GM23338 (cell line): ENCODE results near the gene RND3. TPM values are rescaled to one million over a fixed set of nuclear protein-coding genes. Genes with fewer than 3 reads are reported as not detected.

Experiments used
- ATAC-seq: fragments of 200-7000 bp; cut with Tn5 transposase; 3 replicates; pipeline ENCODE4 v1.9.1; 2020
- DNase-seq: peaks from one replicate; pipeline ENCODE4 v3.0.0-alpha.2; 2015; ENCODE audit warnings: low spot score
- H2AFZ ChIP-seq: fragments of 200-600 bp; sonication (generic); 2 replicates; pipeline ENCODE4 v1.8.0; 2016; ENCODE audit warnings: antibody characterized with exemption, mild to moderate bottlenecking, moderate library complexity
- H3F3A ChIP-seq: fragments of 200-600 bp; sonication (generic); replicated peaks from 2 replicates; pipeline ENCODE4 v1.8.0; 2017; ENCODE audit warnings: antibody characterized with exemption, mixed run types, low read depth
- H3K27ac ChIP-seq: fragments of 200-600 bp; sonication (generic); 2 replicates; pipeline ENCODE4 v1.6.1; 2016; ENCODE audit warnings: low read depth
- H3K27me3 ChIP-seq: fragments of 200-600 bp; sonication (generic); 2 replicates; pipeline ENCODE4 v1.8.0; 2016; ENCODE audit warnings: mild to moderate bottlenecking, mixed run types, moderate library complexity; ENCODE audit not compliant: insufficient read depth
- H3K36me3 ChIP-seq: fragments of 200-600 bp; sonication (generic); 2 replicates; pipeline ENCODE4 v1.8.0; 2016; ENCODE audit warnings: mild to moderate bottlenecking; ENCODE audit not compliant: insufficient read depth
- H3K4me1 ChIP-seq: fragments of 200-600 bp; sonication (generic); 2 replicates; pipeline ENCODE4 v1.8.0; 2016; ENCODE audit warnings: mild to moderate bottlenecking, moderate library complexity; ENCODE audit not compliant: insufficient read depth
- H3K4me2 ChIP-seq: fragments of 200-600 bp; sonication (generic); 2 replicates; pipeline ENCODE4 v1.7.1; 2017; ENCODE audit warnings: mixed run types
- H3K4me3 ChIP-seq: fragments of 200-600 bp; sonication (generic); 2 replicates; pipeline ENCODE4 v1.6.1; 2016; ENCODE audit warnings: mixed run types
- H3K79me2 ChIP-seq: fragments of 200-600 bp; sonication (generic); replicated peaks from 2 replicates; pipeline ENCODE4 v1.8.0; 2017; ENCODE audit warnings: mild to moderate bottlenecking; ENCODE audit not compliant: insufficient read depth
- H3K9me2 ChIP-seq: fragments of 200-600 bp; sonication (generic); 2 replicates; pipeline ENCODE4 v1.8.0; 2017; ENCODE audit not compliant: insufficient read depth
- H4K20me1 ChIP-seq: fragments of 200-600 bp; sonication (generic); replicated peaks from 2 replicates; pipeline ENCODE4 v1.8.0; 2017; ENCODE audit warnings: mild to moderate bottlenecking; ENCODE audit not compliant: insufficient read depth
- H3K27ac Mint-ChIP-seq: 2 replicates; pipeline ENCODE4 v1.8.0; 2020; ENCODE audit warnings: inconsistent platforms, mild to moderate bottlenecking, moderate library complexity, mixed read lengths
- H3K27me3 Mint-ChIP-seq: 3 replicates; pipeline ENCODE4 v1.8.0; 2022; ENCODE audit warnings: low read depth, mild to moderate bottlenecking, moderate library complexity, mixed read lengths, inconsistent platforms; ENCODE audit not compliant: insufficient read depth, poor library complexity
- H3K36me3 Mint-ChIP-seq: 3 replicates; pipeline ENCODE4 v1.8.0; 2021; ENCODE audit warnings: low read depth, mild to moderate bottlenecking, inconsistent platforms, moderate library complexity, mixed read lengths
- H3K4me1 Mint-ChIP-seq: 3 replicates; pipeline ENCODE4 v1.8.0; 2020; ENCODE audit warnings: mild to moderate bottlenecking, inconsistent platforms, mixed read lengths
- H3K4me3 Mint-ChIP-seq: 3 replicates; pipeline ENCODE4 v1.8.0; 2021; ENCODE audit warnings: moderate library complexity, mild to moderate bottlenecking, inconsistent platforms, mixed read lengths
- H3K9me3 Mint-ChIP-seq: 3 replicates; pipeline ENCODE4 v1.8.0; 2020; ENCODE audit warnings: moderate library complexity, mild to moderate bottlenecking, inconsistent platforms, mixed read lengths
- CREB1 ChIP-seq: fragments of 250-450 bp; sonication (Bioruptor Pico); IDR thresholded peaks from 2 replicates; pipeline ENCODE4 v1.5.0; 2020; ENCODE audit warnings: low read depth, mild to moderate bottlenecking, moderate library complexity
- EZH2 ChIP-seq: fragments of 200-600 bp; sonication (generic); IDR thresholded peaks from one replicate; pipeline ENCODE4 v1.8.0; 2017; ENCODE audit warnings: antibody characterized with exemption, mild to moderate bottlenecking, low read depth; ENCODE audit not compliant: unreplicated experiment
- EZH2phosphoT487 ChIP-seq: fragments of 200-600 bp; sonication (generic); IDR thresholded peaks from one replicate; pipeline ENCODE4 v1.8.1; 2018; ENCODE audit warnings: antibody characterized with exemption; ENCODE audit not compliant: unreplicated experiment
- NANOG ChIP-seq: IDR thresholded peaks from 2 replicates; pipeline ENCODE4 v1.6.1; 2016; ENCODE audit warnings: antibody characterized with exemption, borderline replicate concordance
- STAT1 ChIP-seq: IDR thresholded peaks from one replicate; pipeline ENCODE4 v1.6.1; 2016; ENCODE audit warnings: antibody characterized with exemption; ENCODE audit not compliant: unreplicated experiment
- ZNF114 ChIP-seq: fragments of 250-450 bp; sonication (Bioruptor Pico); IDR thresholded peaks from 2 replicates; pipeline ENCODE4 v1.5.0; 2020; ENCODE audit warnings: mild to moderate bottlenecking, moderate library complexity
- ZNF331 ChIP-seq: fragments of 250-450 bp; sonication (Bioruptor Pico); IDR thresholded peaks from 2 replicates; pipeline ENCODE4 v1.5.0; 2020; ENCODE audit warnings: low read depth, mild to moderate bottlenecking, moderate library complexity
- polyA plus RNA-seq: library from polyadenylated mRNA; unstranded; fragments of >200 nt; fragmentation: Nextera tagmentation; extraction: Ambion mirVana; gene quantifications from 2 replicates; pipeline ENCODE4 v1.2.1, GENCODE V29; 2016
- total RNA-seq: library from RNA; depleted of rRNA; stranded (reverse); fragments of >200 nt; shearing (Covaris generic); gene quantifications from 2 replicates; pipeline ENCODE4 v1.2.3, GENCODE V29; 2014
- TF ChIP-seq, protein P1 (sequence below): IDR thresholded peaks from one replicate; pipeline ENCODE4 v1.6.1; 2018; ENCODE audit warnings: antibody characterized with exemption; ENCODE audit not compliant: unreplicated experiment
- TF ChIP-seq, protein P2 (sequence below), 2 experiments: fragments of 200-600 bp in 1 of 2; sonication (generic) in 1 of 2; conservative IDR thresholded peaks; 2 replicates each; pipeline versions ENCODE4 v1.5.1 to v1.6.1; 2016 to 2017; ENCODE audit warnings: antibody characterized with exemption in 2 of 2, low read depth in 2 of 2, mild to moderate bottlenecking in 2 of 2, moderate library complexity in 1 of 2
- TF ChIP-seq, protein P3 (sequence below): fragments of 250-450 bp; sonication (Bioruptor Pico); IDR thresholded peaks from 2 replicates; pipeline ENCODE4 v1.5.0; 2020; ENCODE audit warnings: mild to moderate bottlenecking, moderate library complexity

RND3 gene
- total and polyA plus RNA-seq, 2 experiments from 2014 or later, result 48.2 to 55.3 TPM

DNA sequence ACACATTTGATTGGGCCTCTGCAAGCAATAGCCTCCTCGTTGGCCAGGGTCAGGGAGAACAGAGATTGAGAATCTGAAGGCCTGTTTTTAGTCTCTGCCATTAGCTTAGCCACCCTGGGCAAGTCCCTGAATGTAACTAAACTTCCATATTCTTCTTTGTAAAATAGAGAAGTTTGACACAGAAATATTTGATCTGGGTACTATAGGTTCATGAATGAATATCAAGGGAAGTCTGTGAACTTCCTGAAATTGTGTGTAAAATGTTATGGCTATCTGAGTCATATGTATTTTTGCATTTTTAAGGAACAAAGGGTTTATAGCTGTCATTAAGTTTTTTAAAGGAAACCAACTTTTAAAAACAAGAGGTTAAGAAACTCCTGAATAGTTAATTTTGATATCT lies 23.2 kb downstream of the RND3 start (continued):
- TF ChIP-seq, protein P1, sequence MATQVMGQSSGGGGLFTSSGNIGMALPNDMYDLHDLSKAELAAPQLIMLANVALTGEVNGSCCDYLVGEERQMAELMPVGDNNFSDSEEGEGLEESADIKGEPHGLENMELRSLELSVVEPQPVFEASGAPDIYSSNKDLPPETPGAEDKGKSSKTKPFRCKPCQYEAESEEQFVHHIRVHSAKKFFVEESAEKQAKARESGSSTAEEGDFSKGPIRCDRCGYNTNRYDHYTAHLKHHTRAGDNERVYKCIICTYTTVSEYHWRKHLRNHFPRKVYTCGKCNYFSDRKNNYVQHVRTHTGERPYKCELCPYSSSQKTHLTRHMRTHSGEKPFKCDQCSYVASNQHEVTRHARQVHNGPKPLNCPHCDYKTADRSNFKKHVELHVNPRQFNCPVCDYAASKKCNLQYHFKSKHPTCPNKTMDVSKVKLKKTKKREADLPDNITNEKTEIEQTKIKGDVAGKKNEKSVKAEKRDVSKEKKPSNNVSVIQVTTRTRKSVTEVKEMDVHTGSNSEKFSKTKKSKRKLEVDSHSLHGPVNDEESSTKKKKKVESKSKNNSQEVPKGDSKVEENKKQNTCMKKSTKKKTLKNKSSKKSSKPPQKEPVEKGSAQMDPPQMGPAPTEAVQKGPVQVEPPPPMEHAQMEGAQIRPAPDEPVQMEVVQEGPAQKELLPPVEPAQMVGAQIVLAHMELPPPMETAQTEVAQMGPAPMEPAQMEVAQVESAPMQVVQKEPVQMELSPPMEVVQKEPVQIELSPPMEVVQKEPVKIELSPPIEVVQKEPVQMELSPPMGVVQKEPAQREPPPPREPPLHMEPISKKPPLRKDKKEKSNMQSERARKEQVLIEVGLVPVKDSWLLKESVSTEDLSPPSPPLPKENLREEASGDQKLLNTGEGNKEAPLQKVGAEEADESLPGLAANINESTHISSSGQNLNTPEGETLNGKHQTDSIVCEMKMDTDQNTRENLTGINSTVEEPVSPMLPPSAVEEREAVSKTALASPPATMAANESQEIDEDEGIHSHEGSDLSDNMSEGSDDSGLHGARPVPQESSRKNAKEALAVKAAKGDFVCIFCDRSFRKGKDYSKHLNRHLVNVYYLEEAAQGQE, result no peak
- no peak for TF ChIP-seq NANOG
- no peak for TF ChIP-seq CREB1 (CRISPR knock-in tag)

DNA sequence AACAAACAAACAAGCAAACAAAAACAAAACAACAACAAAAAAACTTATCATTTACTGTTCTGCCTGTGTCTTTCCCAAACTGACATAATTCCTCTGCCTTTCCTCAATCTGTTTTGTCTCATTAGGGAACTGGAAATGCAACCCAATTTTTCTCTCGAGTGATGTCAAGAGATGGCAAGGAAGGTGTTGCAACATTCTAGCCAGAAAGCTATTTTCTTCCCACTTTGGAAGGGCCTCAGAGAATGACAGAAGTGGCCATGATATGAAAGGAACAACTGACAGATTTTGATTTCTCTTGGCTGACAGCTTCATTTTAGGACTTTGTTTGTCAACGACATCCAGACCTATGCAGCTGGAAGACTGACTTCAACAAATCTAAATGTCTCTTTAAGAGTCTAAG lies 24.7 kb downstream of the RND3 start:
- no peak overlapping the region for H3K27ac Mint-ChIP-seq
- H3K4me1 ChIP-seq, result no peaks in the 10 kb centered on the region
- H2AFZ ChIP-seq, result no peak overlapping the region
- no peaks in the 10 kb centered on the region for H3K79me2 ChIP-seq
- H3K4me3 ChIP-seq, result no peak overlapping the region
- no peak overlapping the region for H3K27ac ChIP-seq
- no peaks in the 10 kb centered on the region for H3K27me3 ChIP-seq
- ATAC-seq, result no peak
- no peaks in the 10 kb centered on the region for H3K36me3 ChIP-seq
- H3K9me2 ChIP-seq, result no peaks in the 10 kb centered on the region
- no peaks in the 10 kb centered on the region for H3K27me3 Mint-ChIP-seq
- no peaks in the 10 kb centered on the region for H3K9me3 Mint-ChIP-seq
- peaks cover 4% of the 10 kb centered on the region; the same call in 2 of the 3 replicates for H3K36me3 Mint-ChIP-seq
- no peak overlapping the region for H3K4me3 Mint-ChIP-seq
- no peak for DNase-seq
- H3K4me1 Mint-ChIP-seq, result no peaks in the 10 kb centered on the region
- no peaks in the 10 kb centered on the region for H3F3A ChIP-seq
- H4K20me1 ChIP-seq, result no peaks in the 10 kb centered on the region
- no peak overlapping the region for H3K4me2 ChIP-seq
- TF ChIP-seq, protein P2, sequence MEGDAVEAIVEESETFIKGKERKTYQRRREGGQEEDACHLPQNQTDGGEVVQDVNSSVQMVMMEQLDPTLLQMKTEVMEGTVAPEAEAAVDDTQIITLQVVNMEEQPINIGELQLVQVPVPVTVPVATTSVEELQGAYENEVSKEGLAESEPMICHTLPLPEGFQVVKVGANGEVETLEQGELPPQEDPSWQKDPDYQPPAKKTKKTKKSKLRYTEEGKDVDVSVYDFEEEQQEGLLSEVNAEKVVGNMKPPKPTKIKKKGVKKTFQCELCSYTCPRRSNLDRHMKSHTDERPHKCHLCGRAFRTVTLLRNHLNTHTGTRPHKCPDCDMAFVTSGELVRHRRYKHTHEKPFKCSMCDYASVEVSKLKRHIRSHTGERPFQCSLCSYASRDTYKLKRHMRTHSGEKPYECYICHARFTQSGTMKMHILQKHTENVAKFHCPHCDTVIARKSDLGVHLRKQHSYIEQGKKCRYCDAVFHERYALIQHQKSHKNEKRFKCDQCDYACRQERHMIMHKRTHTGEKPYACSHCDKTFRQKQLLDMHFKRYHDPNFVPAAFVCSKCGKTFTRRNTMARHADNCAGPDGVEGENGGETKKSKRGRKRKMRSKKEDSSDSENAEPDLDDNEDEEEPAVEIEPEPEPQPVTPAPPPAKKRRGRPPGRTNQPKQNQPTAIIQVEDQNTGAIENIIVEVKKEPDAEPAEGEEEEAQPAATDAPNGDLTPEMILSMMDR (conservative IDR thresholded peaks at IDR 0.05; ENCODE audit: low read depth in 2 of 2), result no peak
- TF ChIP-seq ZNF114 (CRISPR knock-in tag), result no peak
- TF ChIP-seq NANOG, result no peak
- no peak for TF ChIP-seq STAT1
- TF ChIP-seq, protein P1, result no peak
- TF ChIP-seq, protein P3, sequence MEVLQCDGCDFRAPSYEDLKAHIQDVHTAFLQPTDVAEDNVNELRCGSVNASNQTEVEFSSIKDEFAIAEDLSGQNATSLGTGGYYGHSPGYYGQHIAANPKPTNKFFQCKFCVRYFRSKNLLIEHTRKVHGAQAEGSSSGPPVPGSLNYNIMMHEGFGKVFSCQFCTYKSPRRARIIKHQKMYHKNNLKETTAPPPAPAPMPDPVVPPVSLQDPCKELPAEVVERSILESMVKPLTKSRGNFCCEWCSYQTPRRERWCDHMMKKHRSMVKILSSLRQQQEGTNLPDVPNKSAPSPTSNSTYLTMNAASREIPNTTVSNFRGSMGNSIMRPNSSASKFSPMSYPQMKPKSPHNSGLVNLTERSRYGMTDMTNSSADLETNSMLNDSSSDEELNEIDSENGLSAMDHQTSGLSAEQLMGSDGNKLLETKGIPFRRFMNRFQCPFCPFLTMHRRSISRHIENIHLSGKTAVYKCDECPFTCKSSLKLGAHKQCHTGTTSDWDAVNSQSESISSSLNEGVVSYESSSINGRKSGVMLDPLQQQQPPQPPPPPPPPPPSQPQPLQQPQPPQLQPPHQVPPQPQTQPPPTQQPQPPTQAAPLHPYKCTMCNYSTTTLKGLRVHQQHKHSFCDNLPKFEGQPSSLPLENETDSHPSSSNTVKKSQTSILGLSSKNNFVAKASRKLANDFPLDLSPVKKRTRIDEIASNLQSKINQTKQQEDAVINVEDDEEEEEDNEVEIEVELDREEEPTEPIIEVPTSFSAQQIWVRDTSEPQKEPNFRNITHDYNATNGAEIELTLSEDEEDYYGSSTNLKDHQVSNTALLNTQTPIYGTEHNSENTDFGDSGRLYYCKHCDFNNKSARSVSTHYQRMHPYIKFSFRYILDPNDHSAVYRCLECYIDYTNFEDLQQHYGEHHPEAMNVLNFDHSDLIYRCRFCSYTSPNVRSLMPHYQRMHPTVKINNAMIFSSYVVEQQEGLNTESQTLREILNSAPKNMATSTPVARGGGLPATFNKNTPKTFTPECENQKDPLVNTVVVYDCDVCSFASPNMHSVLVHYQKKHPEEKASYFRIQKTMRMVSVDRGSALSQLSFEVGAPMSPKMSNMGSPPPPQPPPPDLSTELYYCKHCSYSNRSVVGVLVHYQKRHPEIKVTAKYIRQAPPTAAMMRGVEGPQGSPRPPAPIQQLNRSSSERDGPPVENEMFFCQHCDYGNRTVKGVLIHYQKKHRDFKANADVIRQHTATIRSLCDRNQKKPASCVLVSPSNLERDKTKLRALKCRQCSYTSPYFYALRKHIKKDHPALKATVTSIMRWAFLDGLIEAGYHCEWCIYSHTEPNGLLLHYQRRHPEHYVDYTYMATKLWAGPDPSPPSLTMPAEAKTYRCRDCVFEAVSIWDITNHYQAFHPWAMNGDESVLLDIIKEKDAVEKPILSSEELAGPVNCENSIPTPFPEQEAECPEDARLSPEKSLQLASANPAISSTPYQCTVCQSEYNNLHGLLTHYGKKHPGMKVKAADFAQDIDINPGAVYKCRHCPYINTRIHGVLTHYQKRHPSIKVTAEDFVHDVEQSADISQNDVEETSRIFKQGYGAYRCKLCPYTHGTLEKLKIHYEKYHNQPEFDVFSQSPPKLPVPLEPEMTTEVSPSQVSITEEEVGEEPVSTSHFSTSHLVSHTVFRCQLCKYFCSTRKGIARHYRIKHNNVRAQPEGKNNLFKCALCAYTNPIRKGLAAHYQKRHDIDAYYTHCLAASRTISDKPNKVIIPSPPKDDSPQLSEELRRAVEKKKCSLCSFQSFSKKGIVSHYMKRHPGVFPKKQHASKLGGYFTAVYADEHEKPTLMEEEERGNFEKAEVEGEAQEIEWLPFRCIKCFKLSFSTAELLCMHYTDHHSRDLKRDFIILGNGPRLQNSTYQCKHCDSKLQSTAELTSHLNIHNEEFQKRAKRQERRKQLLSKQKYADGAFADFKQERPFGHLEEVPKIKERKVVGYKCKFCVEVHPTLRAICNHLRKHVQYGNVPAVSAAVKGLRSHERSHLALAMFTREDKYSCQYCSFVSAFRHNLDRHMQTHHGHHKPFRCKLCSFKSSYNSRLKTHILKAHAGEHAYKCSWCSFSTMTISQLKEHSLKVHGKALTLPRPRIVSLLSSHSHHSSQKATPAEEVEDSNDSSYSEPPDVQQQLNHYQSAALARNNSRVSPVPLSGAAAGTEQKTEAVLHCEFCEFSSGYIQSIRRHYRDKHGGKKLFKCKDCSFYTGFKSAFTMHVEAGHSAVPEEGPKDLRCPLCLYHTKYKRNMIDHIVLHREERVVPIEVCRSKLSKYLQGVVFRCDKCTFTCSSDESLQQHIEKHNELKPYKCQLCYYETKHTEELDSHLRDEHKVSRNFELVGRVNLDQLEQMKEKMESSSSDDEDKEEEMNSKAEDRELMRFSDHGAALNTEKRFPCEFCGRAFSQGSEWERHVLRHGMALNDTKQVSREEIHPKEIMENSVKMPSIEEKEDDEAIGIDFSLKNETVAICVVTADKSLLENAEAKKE (CRISPR knock-in tag), result no peak
- no peak for TF ChIP-seq ZNF331 (CRISPR knock-in tag)
- no peak for TF ChIP-seq EZH2phosphoT487
- no peak for TF ChIP-seq EZH2
